Testis (tissue), 3 donors: ENCODE measurements around the gene MCTP1. TPM values are rescaled to one million over a fixed set of nuclear protein-coding genes. Genes with fewer than 3 reads are reported as not detected.

Experiments used
- DNase-seq: peaks from one replicate; pipeline ENCODE4 v3.0.0-alpha.2; 2019
- H3K27ac ChIP-seq, 2 donors: fragments of 200-600 bp; sonication (generic); one replicate each; pipeline ENCODE4 v1.5.1; 2019
- H3K27me3 ChIP-seq: fragments of 200-600 bp; sonication (generic); one replicate; pipeline ENCODE4 v1.5.1; 2019
- H3K36me3 ChIP-seq: fragments of 200-600 bp; sonication (generic); one replicate; pipeline ENCODE4 v1.5.1; 2017; ENCODE audit warnings: low read depth; ENCODE audit errors: missing control alignments
- H3K4me1 ChIP-seq: fragments of 200-600 bp; sonication (generic); one replicate; pipeline ENCODE4 v1.5.1; 2019
- H3K4me3 ChIP-seq, 2 donors: fragments of 200-600 bp; sonication (generic); one replicate each; pipeline ENCODE4 v1.5.1; 2017 to 2019
- H3K9me3 ChIP-seq: fragments of 200-600 bp; sonication (generic); one replicate; pipeline ENCODE4 v1.5.1; 2017
- CTCF ChIP-seq, 3 experiments: fragments of 450-650 bp in 2 of 3; fragments of 200-600 bp in 1 of 3; sonication (generic) in 1 of 3; IDR thresholded peaks; one replicate each; pipeline ENCODE4 v1.5.1; 2016 to 2019; ENCODE audit warnings: antibody characterized with exemption in 3 of 3, mild to moderate bottlenecking in 2 of 3, moderate library complexity in 1 of 3
- POLR2A ChIP-seq: fragments of 450-650 bp; IDR thresholded peaks from one replicate; pipeline ENCODE4 v1.6.1; 2017; ENCODE audit warnings: antibody characterized with exemption, mild to moderate bottlenecking, moderate library complexity
- WGBS, 2 donors: methylation state at CpG; one replicate each; pipeline ENCODE4 v1.1.5; 2018; 5-methylcytosine and 5-hydroxymethylcytosine counted together
- intact Hi-C: fragments of 100-400 bp; cut with DNase I; formaldehyde crosslinking; loops from one replicate; pipeline ENCODE4 v1.15.1; 2023; ENCODE audit warnings: low total_unique reads
- polyA plus RNA-seq: library from polyadenylated mRNA; stranded (reverse); fragments of 350-450 nt; fragmentation: Illumina TruSeq; extraction: RNeasy Lipid Tissue Mini Kit (QIAGEN cat#74804); gene quantifications from one replicate; pipeline ENCODE4 v1.2.3, GENCODE V29; 2014; ENCODE audit warnings: low read depth, low replicate concordance; ENCODE audit not compliant: insufficient read depth
- total RNA-seq, 2 donors: library from RNA; depleted of rRNA; stranded (reverse); fragments of >200 nt; gene quantifications; one replicate each; pipeline ENCODE4 v1.2.3, GENCODE V29; 2016

Gene MCTP1
- total and polyA plus RNA-seq, 3 donors from 2014 or later = 7.4 to 15.5 (median 9.7) TPM

GRCh38 chr5:95043648-95044047 lies 241.2 kb downstream of the MCTP1 start:
- Histone ChIP-seq H3K4me1 (no peaks in the 10 kb centered on the region), H3K27me3 (no peaks in the 10 kb centered on the region), H3K9me3 (no peaks in the 10 kb centered on the region), H3K27ac (no peak overlapping the region), H3K4me3 (no peak overlapping the region), H3K36me3 (no peaks in the 10 kb centered on the region)
- WGBS, 2 donors = 74 to 77% methylated on average over 3 of the region's 3 CpGs
- intact Hi-C loops = no loop called here
- DNase-seq = no peak
- no peak for TF ChIP-seq POLR2A
- TF ChIP-seq CTCF (IDR thresholded peaks at IDR 0.05) = no peak

- H3K4me1 ChIP-seq = no peaks in the 10 kb centered on the region
- no peaks in the 10 kb centered on the region for H3K27me3 ChIP-seq
- intact Hi-C loops = no loop called here
- no peak overlapping the region for H3K4me3 ChIP-seq
- DNase-seq = no peak
- no peak overlapping the region for H3K27ac ChIP-seq
- no peak for TF ChIP-seq POLR2A
- TF ChIP-seq CTCF (IDR thresholded peaks at IDR 0.05) = no peak
- no peaks in the 10 kb centered on the region for H3K36me3 ChIP-seq
- H3K9me3 ChIP-seq = no peaks in the 10 kb centered on the region
Observed at GRCh38 chr5:95043234-95043633, 241.7 kb downstream of the MCTP1 start.

GRCh38 chr5:95042037-95042436 lies 242.9 kb downstream of the MCTP1 start:
- H3K4me3 ChIP-seq = no peak overlapping the region
- H3K9me3 ChIP-seq = no peaks in the 10 kb centered on the region
- H3K36me3 ChIP-seq = no peaks in the 10 kb centered on the region
- H3K27ac ChIP-seq = no peak overlapping the region
- no peaks in the 10 kb centered on the region for H3K27me3 ChIP-seq
- H3K4me1 ChIP-seq = no peaks in the 10 kb centered on the region
- 69 to 80% methylated on average over 4 of the region's 4 CpGs for WGBS, 2 donors
- TF ChIP-seq CTCF (IDR thresholded peaks at IDR 0.05) (no peak), POLR2A (no peak)
- no peak for DNase-seq
- intact Hi-C loops = no loop called here

- Histone ChIP-seq H3K4me3 (no peak overlapping the region), H3K9me3 (no peaks in the 10 kb centered on the region), H3K27me3 (no peaks in the 10 kb centered on the region), H3K27ac (no peak overlapping the region), H3K36me3 (no peaks in the 10 kb centered on the region), H3K4me1 (no peaks in the 10 kb centered on the region)
- no peak for TF ChIP-seq POLR2A
- no peak for TF ChIP-seq CTCF (IDR thresholded peaks at IDR 0.05)
- intact Hi-C loops = no loop called here
- 78% methylated on average over 7 of the region's 7 CpGs for WGBS, 2 donors
- DNase-seq = no peak
Observed at GRCh38 chr5:95035891-95036685, 248.8 kb downstream of the MCTP1 start.

GRCh38 chr5:95032801-95033200 lies 252.1 kb downstream of the MCTP1 start:
- Histone ChIP-seq H3K27me3 (no peaks in the 10 kb centered on the region), H3K27ac (no peak overlapping the region), H3K36me3 (no peaks in the 10 kb centered on the region), H3K9me3 (no peaks in the 10 kb centered on the region), H3K4me3 (no peak overlapping the region), H3K4me1 (no peaks in the 10 kb centered on the region)
- no peak for DNase-seq
- 86% methylated on average over 1 of the region's 1 CpG for WGBS, 2 donors
- TF ChIP-seq CTCF (IDR thresholded peaks at IDR 0.05) (no peak), POLR2A (no peak)
- intact Hi-C loops = no loop called here
